PFSK-1 (cell line): ENCODE results near the gene ANXA2.

Source experiments
- FOXP2 ChIP-seq: optimal IDR thresholded peaks from 2 replicates; pipeline ENCODE3; 2011; ENCODE audit warnings: borderline replicate concordance, control low read depth, inconsistent platforms; ENCODE audit not compliant: insufficient read depth; ENCODE audit errors: extremely low read length, extremely low read depth
- POLR2AphosphoS5 ChIP-seq: IDR thresholded peaks from 2 replicates; pipeline ENCODE4 v1.6.1; 2012; ENCODE audit warnings: low read depth, mild to moderate bottlenecking, control low read depth, low read length, moderate library complexity
- SIN3A ChIP-seq: IDR thresholded peaks from 2 replicates; pipeline ENCODE4 v1.6.1; 2012; ENCODE audit warnings: mild to moderate bottlenecking, low read length, moderate library complexity, borderline replicate concordance; ENCODE audit not compliant: insufficient read depth
- TAF1 ChIP-seq: IDR thresholded peaks from 2 replicates; pipeline ENCODE4 v1.6.1; 2012; ENCODE audit warnings: low read length, control low read depth, borderline replicate concordance; ENCODE audit not compliant: insufficient read depth
- TF ChIP-seq, protein P1 (sequence below), 2 experiments: IDR thresholded peaks; 2 replicates each; pipeline versions ENCODE4 v1.6.1 to v1.8.0; 2011 to 2012; ENCODE audit warnings: low read depth in 2 of 2, low read length in 2 of 2, control low read depth in 1 of 2, inconsistent platforms in 1 of 2, mild to moderate bottlenecking in 1 of 2, moderate library complexity in 1 of 2; ENCODE audit not compliant: insufficient read depth in 1 of 2

Gene ANXA2

DNA sequence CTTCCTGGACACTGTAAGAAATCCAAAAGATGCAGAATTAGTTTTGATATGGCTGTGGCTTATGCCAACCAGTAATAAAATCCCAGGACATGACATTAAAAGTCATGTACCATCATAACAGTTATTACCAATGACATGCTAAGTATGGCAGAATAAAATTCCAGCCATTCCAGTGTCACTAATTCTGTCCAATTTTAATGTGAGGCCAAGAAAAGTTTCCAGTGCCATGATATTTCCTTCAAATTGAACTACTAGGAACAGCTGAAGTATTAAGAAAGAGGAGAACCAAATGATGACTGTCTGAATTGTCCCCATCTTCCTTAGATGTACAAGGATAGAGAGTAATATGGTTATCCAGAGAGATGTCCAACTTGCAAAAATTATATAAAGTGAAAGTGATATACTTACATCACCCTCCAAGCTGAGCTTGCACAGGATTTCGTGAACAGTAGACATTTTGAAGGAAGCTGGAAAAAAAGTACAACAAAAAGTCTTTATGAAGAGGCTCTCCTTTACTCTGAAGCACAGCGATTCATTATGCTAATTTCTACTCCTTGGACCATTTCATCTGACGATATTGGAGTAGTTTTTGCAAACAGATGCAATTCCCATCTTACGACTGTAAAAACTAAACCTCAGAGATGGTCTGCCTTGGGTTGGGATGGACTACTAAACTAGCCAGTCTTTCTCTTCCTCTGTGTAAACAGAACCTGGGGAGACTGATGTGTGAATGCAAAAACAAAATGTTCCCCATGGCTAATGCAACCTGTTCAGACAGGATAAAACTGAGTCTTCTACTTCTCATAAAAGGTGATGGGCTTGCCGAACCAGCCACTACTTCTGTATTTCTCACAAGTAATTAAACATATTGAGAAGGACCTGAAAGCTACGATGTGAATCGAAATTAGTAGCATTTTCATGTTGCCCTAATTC is 11.9 kb downstream of the ANXA2 start:
- TF ChIP-seq FOXP2 = no peak
- no peak for TF ChIP-seq POLR2AphosphoS5

DNA sequence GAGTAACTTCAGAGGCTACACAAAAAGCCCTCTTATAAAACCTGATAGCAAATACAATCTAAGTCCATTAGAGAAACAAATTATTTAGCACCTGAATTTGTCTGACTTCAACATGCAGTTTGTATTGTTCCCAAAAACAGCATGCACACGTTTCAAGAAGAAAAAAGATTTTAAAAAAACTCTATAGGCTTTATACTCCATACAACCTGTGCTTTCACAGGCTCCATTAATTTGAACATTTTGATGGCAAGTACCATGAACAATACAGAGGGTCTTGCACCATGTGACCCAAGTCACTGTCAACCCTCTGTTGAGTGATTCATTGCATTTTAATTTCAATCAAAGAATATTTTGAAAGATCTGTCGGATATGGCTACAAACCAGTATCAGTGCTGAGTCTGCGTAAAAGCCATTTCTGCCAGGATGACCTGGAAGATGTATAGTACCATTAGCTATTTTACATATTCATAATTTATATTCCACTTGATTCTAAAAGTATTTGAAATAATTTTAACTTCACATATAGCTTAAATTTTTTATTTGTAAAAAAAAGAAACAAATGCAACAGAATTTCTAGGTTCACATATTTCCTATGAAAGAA is 13.2 kb downstream of the ANXA2 start:
- TF ChIP-seq TAF1 (no peak), SIN3A (no peak), POLR2AphosphoS5 (no peak), FOXP2 (no peak)
- TF ChIP-seq, protein P1, sequence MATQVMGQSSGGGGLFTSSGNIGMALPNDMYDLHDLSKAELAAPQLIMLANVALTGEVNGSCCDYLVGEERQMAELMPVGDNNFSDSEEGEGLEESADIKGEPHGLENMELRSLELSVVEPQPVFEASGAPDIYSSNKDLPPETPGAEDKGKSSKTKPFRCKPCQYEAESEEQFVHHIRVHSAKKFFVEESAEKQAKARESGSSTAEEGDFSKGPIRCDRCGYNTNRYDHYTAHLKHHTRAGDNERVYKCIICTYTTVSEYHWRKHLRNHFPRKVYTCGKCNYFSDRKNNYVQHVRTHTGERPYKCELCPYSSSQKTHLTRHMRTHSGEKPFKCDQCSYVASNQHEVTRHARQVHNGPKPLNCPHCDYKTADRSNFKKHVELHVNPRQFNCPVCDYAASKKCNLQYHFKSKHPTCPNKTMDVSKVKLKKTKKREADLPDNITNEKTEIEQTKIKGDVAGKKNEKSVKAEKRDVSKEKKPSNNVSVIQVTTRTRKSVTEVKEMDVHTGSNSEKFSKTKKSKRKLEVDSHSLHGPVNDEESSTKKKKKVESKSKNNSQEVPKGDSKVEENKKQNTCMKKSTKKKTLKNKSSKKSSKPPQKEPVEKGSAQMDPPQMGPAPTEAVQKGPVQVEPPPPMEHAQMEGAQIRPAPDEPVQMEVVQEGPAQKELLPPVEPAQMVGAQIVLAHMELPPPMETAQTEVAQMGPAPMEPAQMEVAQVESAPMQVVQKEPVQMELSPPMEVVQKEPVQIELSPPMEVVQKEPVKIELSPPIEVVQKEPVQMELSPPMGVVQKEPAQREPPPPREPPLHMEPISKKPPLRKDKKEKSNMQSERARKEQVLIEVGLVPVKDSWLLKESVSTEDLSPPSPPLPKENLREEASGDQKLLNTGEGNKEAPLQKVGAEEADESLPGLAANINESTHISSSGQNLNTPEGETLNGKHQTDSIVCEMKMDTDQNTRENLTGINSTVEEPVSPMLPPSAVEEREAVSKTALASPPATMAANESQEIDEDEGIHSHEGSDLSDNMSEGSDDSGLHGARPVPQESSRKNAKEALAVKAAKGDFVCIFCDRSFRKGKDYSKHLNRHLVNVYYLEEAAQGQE (IDR thresholded peaks at IDR 0.05; ENCODE audit: insufficient read depth in 1 of 2, low read depth in 2 of 2, low read length in 2 of 2) = no peak

DNA sequence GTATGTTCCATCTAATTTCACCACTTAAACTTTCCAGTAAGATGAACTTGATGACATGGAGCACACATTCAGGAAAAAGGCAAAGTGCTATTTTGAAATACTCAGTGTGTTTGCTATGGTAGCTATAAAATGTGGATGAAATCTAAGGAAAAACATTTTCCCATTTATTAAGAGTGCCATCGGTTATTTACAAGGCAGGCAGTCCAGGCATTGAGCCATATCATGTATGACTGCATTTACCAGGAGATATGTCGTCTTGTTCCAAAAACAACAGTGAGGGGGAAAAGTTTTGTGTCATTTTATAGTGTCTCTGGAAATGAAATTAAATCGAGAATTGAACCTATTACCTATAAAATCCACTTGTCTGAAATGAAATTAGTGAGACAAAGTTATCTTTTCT is 13.7 kb downstream of the ANXA2 start:
- TF ChIP-seq, protein P1 (IDR thresholded peaks at IDR 0.05; ENCODE audit: insufficient read depth in 1 of 2, low read depth in 2 of 2, low read length in 2 of 2) = no peak
- no peak for TF ChIP-seq POLR2AphosphoS5
- TF ChIP-seq SIN3A = no peak

DNA sequence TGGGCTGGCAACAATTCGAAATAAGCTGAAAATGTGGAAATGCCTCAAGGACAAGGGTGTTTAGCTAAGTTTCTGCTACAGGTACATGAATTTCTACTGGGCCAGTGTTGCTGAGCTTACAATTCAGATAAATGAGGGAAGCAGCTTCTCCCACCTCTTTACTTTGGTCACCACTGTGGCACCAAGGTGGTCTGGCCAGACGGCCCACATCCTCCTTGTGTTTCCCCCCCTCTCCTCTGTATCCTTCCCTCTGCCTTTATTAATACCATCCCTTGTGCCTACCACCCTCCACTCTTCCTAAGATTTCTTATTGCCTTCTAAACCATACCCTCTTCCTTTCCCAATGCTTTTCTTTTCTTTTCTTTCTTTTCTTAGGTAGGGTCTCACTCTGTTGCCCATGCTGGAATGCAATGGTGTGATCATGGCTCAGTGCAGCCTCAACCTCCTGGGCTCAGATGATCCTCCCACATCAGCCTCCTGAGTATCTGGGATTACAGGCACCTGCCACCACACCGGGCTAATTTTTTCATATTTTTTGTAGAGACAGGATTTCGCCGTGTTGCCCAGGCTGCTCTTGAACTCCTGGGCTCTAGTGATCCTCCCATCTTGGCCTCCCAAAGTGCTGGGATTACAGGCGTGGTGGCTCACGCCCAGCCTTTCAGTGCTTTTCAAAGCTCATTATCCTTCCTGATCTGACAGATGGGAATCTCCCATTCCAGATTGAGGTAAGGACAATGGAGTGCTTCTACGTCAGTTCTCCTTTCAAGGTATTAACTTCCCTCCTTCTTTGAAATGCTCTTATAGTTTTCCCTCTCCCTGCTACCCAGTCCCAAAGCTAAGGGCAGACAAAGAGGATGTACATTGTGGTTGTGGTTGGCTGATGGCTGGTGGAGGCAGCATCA is 14.8 kb downstream of the ANXA2 start:
- no peak for TF ChIP-seq TAF1
- TF ChIP-seq, protein P1 (IDR thresholded peaks at IDR 0.05; ENCODE audit: insufficient read depth in 1 of 2, low read depth in 2 of 2, low read length in 2 of 2) = no peak
- TF ChIP-seq FOXP2 = no peak
- TF ChIP-seq POLR2AphosphoS5 = peak; percentile 1; the same call in 1 of the 2 replicates
- TF ChIP-seq SIN3A = no peak

DNA sequence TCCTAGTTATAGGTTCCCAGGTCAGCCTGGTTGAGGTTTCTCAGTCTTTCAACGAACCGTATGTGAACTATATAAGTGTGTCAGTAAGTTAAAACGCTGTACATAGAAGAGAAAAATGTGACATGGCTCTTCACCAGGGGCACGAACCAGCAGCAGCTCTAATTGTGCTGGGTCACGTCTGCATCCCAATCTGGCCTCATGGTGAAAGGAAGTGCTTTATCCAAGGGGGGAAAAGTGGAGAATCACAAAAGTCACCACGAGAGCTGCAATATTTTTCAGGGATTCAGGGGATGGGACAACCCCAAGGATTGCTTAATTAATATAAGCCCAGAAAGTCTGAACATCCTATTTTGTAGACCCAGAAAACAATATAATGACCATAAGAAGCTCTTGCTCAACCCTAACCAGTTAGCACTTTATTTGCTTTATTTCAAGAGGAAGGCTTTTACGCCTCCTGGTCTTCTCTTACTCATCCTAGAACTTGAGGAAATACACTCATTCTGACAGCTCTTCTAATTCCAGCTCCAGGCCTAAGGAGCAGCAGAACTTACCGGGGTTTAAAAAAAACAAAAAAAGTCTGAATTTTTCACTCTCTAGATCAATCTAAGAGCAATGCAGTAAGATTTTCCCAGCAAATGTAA is 16.5 kb downstream of the ANXA2 start:
- TF ChIP-seq, protein P1 (IDR thresholded peaks at IDR 0.05; ENCODE audit: insufficient read depth in 1 of 2, low read depth in 2 of 2, low read length in 2 of 2) = no peak
- no peak for TF ChIP-seq POLR2AphosphoS5
- TF ChIP-seq SIN3A = no peak
- no peak for TF ChIP-seq TAF1
- no peak for TF ChIP-seq FOXP2
